Esophagus muscularis mucosa (tissue), 4 donors: ENCODE data around the gene RGS7BP. TPM values are rescaled to one million over a fixed set of nuclear protein-coding genes. Genes with fewer than 3 reads are reported as not detected.
"Not testable (repeated sequence)": the region's sequence is repeated elsewhere in the genome, so short reads cannot be mapped to it uniquely, and the experiment has no call there.

Source experiments
- DNase-seq: peaks from one replicate; pipeline ENCODE4 v3.0.0-alpha.2; 2017; ENCODE audit errors: extremely low spot score
- H3K27ac ChIP-seq, 4 donors: fragments of 200-600 bp; sonication (generic); replicated peaks in 1 of 4; 1 replicate in 3 of 4; 2 replicates in 1 of 4; pipeline ENCODE4 v1.5.1; 2016 to 2019; ENCODE audit warnings: mild to moderate bottlenecking in 1 of 4
- H3K27me3 ChIP-seq, 4 donors: fragments of 200-600 bp; sonication (generic); one replicate each; pipeline versions ENCODE4 v1.5.1 to v1.6.0; 2016 to 2019
- H3K36me3 ChIP-seq, 4 donors: fragments of 200-600 bp; sonication (generic); one replicate each; pipeline ENCODE4 v1.5.1; 2016 to 2019
- H3K4me1 ChIP-seq, 4 donors: fragments of 200-600 bp; sonication (generic); one replicate each; pipeline ENCODE4 v1.5.1; 2016 to 2019
- H3K4me3 ChIP-seq, 4 donors: fragments of 200-600 bp; sonication (generic); 1 replicate in 2 of 4; 2 replicates in 2 of 4; pipeline ENCODE4 v1.5.1; 2016 to 2019; ENCODE audit warnings: mild to moderate bottlenecking in 4 of 4, moderate library complexity in 1 of 4
- H3K9me3 ChIP-seq, 4 donors: fragments of 200-600 bp; sonication (generic); 1 replicate in 3 of 4; 2 replicates in 1 of 4; pipeline ENCODE4 v1.5.1; 2016 to 2019
- EP300 ChIP-seq: sonication (generic); formaldehyde crosslinking; IDR thresholded peaks from one replicate; pipeline ENCODE4 v1.6.1; 2017; ENCODE audit warnings: antibody characterized with exemption
- POLR2A ChIP-seq: fragments of 450-650 bp; IDR thresholded peaks from one replicate; pipeline ENCODE4 v1.6.1; 2017; ENCODE audit warnings: antibody characterized with exemption, moderate library complexity, mild to moderate bottlenecking, low read depth
- POLR2AphosphoS5 ChIP-seq, 2 donors: sonication (generic); formaldehyde crosslinking; IDR thresholded peaks; one replicate each; pipeline ENCODE4 v1.6.1; 2017; ENCODE audit warnings: antibody characterized with exemption in 2 of 2
- WGBS: methylation state at CpG from one replicate; pipeline ENCODE4 v1.1.5; 2018; 5-methylcytosine and 5-hydroxymethylcytosine counted together
- intact Hi-C: fragments of 100-400 bp; cut with DNase I; formaldehyde crosslinking; loops from one replicate; pipeline ENCODE4 v1.15.1; 2023
- total RNA-seq, 4 donors: library from RNA; depleted of rRNA; stranded (reverse); fragments of >200 nt; gene quantifications; one replicate each; pipeline versions ENCODE4 v1.1.0 to v1.2.1, GENCODE V29; 2016
- TF ChIP-seq, protein P1 (sequence below), 3 experiments: fragments of 200-600 bp in 2 of 3; fragments of 450-650 bp in 1 of 3; sonication (generic) in 2 of 3; IDR thresholded peaks; one replicate each; pipeline ENCODE4 v1.5.1; 2017 to 2019; ENCODE audit warnings: antibody characterized with exemption in 3 of 3, mild to moderate bottlenecking in 2 of 3, moderate library complexity in 1 of 3

RGS7BP gene
- total RNA-seq, 4 donors from 2014 or later, result 1.2 to 4.7 (median 4.1) TPM

DNA sequence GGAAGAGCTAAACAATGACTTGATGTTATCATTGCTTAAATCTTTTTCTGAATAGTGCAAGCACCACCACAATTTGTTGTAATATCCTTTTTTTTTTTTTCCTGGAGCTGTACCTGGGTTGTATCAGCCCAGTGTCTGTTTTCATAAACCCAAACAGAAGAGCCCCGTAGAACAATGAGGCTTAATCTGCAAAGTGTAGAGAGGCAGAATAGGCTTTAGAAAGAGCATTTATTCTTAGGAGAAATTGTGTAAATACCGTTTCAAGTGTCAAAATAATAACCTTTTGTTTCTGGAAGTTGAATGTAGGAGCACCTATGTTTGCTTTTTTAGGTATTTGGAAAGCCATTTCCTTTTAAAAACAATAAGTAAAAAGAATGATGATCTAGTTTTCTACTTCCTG lies 26.4 kb downstream of the RGS7BP start:
- Histone ChIP-seq H3K4me1 (peaks cover 0 to 18% (median 8%) of the 10 kb centered on the region in 4 donors), H3K9me3 (no peaks in the 10 kb centered on the region), H3K4me3 (no peak overlapping the region), H3K27ac (no peak overlapping the region), H3K27me3 (no peaks in the 10 kb centered on the region), H3K36me3 (no peaks in the 10 kb centered on the region)
- WGBS, result 15% methylated on average over 2 of the region's 2 CpGs
- no peak for DNase-seq
- intact Hi-C loops, result no loop called here
- TF ChIP-seq POLR2AphosphoS5 (IDR thresholded peaks at IDR 0.05) (no peak), EP300 (no peak), POLR2A (no peak)
- TF ChIP-seq, protein P1, sequence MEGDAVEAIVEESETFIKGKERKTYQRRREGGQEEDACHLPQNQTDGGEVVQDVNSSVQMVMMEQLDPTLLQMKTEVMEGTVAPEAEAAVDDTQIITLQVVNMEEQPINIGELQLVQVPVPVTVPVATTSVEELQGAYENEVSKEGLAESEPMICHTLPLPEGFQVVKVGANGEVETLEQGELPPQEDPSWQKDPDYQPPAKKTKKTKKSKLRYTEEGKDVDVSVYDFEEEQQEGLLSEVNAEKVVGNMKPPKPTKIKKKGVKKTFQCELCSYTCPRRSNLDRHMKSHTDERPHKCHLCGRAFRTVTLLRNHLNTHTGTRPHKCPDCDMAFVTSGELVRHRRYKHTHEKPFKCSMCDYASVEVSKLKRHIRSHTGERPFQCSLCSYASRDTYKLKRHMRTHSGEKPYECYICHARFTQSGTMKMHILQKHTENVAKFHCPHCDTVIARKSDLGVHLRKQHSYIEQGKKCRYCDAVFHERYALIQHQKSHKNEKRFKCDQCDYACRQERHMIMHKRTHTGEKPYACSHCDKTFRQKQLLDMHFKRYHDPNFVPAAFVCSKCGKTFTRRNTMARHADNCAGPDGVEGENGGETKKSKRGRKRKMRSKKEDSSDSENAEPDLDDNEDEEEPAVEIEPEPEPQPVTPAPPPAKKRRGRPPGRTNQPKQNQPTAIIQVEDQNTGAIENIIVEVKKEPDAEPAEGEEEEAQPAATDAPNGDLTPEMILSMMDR (IDR thresholded peaks at IDR 0.05), result no peak

DNA sequence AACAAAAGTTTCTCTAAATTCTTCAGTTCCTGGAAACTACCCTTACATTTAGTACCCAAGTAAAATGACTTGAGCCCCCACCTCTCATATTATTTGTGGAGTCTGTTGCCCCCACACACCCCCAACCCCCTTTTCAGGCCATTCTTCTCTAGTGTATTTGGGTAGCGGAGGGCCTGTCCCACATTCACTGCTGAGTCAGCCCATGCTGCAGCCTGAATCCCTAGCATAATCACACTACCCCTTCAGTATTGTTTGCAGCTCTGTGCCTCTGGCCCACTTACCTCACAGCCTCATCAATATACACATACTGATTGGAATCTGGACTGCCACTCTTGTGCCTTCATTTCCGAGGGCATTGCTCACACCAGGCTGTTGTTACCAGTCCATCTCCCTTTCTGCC lies 26.8 kb downstream of the RGS7BP start:
- H3K4me3 ChIP-seq, result no peak overlapping the region
- no peaks in the 10 kb centered on the region for H3K27me3 ChIP-seq
- no peak for TF ChIP-seq POLR2AphosphoS5 (IDR thresholded peaks at IDR 0.05)
- no peak for TF ChIP-seq POLR2A
- TF ChIP-seq EP300, result no peak
- TF ChIP-seq, protein P1 (IDR thresholded peaks at IDR 0.05), result no peak
- intact Hi-C loops, result no loop called here
- H3K27ac ChIP-seq, result no peak overlapping the region
- 88% methylated on average over 2 of the region's 2 CpGs for WGBS
- no peak for DNase-seq
- peaks cover 0 to 18% (median 8%) of the 10 kb centered on the region in 4 donors for H3K4me1 ChIP-seq
- H3K9me3 ChIP-seq, result no peaks in the 10 kb centered on the region
- no peaks in the 10 kb centered on the region for H3K36me3 ChIP-seq

DNA sequence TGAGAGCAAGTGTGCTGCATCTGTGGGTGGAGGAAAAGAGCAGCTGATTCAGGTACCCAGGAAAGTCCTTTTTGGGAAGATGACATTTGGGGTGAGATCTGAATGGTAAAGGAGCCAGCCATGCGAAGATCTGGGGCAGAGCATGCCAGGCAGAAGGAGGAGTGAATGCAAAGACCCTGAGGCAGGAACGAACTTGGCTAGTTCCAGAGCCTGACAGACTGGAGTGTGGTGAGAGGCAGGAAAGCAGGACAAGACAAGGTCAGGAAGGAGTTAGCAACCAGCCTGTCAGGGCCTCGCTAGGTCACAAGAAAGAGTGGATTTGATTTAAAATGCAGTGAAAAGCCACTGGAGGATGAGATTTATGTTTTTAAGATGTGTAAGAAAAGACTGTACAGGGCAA lies 28.2 kb downstream of the RGS7BP start:
- TF ChIP-seq, protein P1 (IDR thresholded peaks at IDR 0.05), result no peak
- no peak for TF ChIP-seq POLR2A
- no peak for TF ChIP-seq EP300
- TF ChIP-seq POLR2AphosphoS5 (IDR thresholded peaks at IDR 0.05), result no peak
- intact Hi-C loops, result no loop called here
- WGBS, result 93% methylated on average over 3 of the region's 3 CpGs
- H3K27me3 ChIP-seq, result no peaks in the 10 kb centered on the region
- no peak overlapping the region for H3K4me3 ChIP-seq
- no peaks in the 10 kb centered on the region for H3K36me3 ChIP-seq
- no peak for DNase-seq
- H3K27ac ChIP-seq, result no peak overlapping the region
- peaks cover 0 to 18% (median 8%) of the 10 kb centered on the region in 4 donors for H3K4me1 ChIP-seq
- no peaks in the 10 kb centered on the region for H3K9me3 ChIP-seq

DNA sequence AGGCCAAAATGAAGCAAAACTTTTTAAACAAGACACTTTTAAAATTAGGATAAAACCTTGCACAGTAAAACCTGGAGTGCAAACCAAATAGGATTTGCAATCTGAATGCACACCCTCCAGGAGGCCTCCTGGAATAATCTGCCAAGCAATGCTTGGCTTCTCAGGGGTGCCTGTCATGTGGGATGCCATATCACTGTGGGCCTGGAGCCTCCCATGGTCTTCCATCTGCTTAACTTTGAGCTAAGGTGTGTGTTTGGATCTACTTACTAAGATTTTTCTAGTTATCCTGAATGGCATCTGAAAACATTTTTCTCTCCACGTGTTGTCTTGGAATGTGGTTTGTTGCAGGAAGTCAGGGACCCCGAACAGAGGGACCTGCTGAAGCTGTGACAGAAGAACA lies 52.1 kb downstream of the RGS7BP start:
- 65% methylated on average over 2 of the region's 2 CpGs for WGBS
- H3K9me3 ChIP-seq, result peaks cover 0 to 5% (median 2%) of the 10 kb centered on the region in 4 donors
- no peak for DNase-seq
- H3K36me3 ChIP-seq, result no peaks in the 10 kb centered on the region
- TF ChIP-seq, protein P1 (IDR thresholded peaks at IDR 0.05), result no peak
- H3K27me3 ChIP-seq, result no peaks in the 10 kb centered on the region
- no peaks in the 10 kb centered on the region for H3K4me1 ChIP-seq
- intact Hi-C loops, result no loop called here
- H3K27ac ChIP-seq, result no peak overlapping the region
- H3K4me3 ChIP-seq, result no peak overlapping the region

DNA sequence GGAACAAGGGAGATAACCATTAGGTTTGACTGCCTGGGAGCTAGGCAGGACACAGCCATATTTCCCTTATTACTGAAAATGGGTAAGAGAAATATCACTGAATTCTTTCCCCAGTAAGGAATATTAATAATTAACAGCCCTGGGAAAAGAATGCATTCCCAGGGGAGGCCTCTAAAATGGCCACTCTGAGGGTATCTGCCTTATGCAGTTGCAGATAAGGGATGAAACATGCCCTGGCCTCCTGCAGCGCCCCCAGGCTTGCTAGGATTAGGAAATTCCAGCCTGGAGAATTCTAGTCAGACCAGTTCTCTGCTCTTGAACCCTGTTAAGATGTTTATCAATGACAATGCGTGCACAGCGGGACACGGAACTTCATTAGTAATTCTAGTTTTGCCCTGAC lies 52.8 kb downstream of the RGS7BP start:
- H3K4me3 ChIP-seq, H3K36me3 ChIP-seq, DNase-seq, H3K9me3 ChIP-seq, intact Hi-C loops, H3K27ac ChIP-seq, H3K27me3 ChIP-seq, H3K4me1 ChIP-seq: not testable (repeated sequence)
- WGBS, result 93% methylated on average over 4 of the region's 4 CpGs
